GM12878 (cell line): ENCODE results near the gene ALX1. TPM values are rescaled to one million over a fixed set of nuclear protein-coding genes. Genes with fewer than 3 reads are reported as not detected.
A peak's percentile ranks its signal among the peaks of the same experiment; 100 is the strongest.

Experiments used
- ATF7 ChIP-seq: fragments of 450-650 bp; IDR thresholded peaks from 2 replicates; pipeline ENCODE4 v1.6.1; 2016; ENCODE audit warnings: low read depth, mild to moderate bottlenecking
- BHLHE40 ChIP-seq, 2 experiments: fragments of 450-650 bp in 1 of 2; IDR thresholded peaks; 2 replicates each; pipeline ENCODE4 v1.6.1; 2011 to 2017; ENCODE audit warnings: low read depth in 2 of 2, borderline replicate concordance in 1 of 2, improper control_type of control experiment in 1 of 2, low read length in 1 of 2, mild to moderate bottlenecking in 1 of 2
- CHD2 ChIP-seq: IDR thresholded peaks from 2 replicates; pipeline ENCODE4 v1.6.1; 2011; ENCODE audit warnings: low read depth, low read length, improper control_type of control experiment, borderline replicate concordance
- CREB1 ChIP-seq: IDR thresholded peaks from 2 replicates; pipeline ENCODE4 v1.6.1; 2012; ENCODE audit warnings: low read depth, mild to moderate bottlenecking, inconsistent platforms
- IKZF2 ChIP-seq, 2 experiments: fragments of 450-650 bp; IDR thresholded peaks; 2 replicates each; pipeline ENCODE4 v1.6.1; 2017; ENCODE audit warnings: mild to moderate bottlenecking in 2 of 2, moderate library complexity in 2 of 2
- JUNB ChIP-seq: IDR thresholded peaks from 2 replicates; pipeline ENCODE4 v1.6.1; 2016; ENCODE audit warnings: antibody characterized with exemption, mild to moderate bottlenecking
- MEF2B ChIP-seq: fragments of 450-650 bp; IDR thresholded peaks from 2 replicates; pipeline ENCODE4 v1.6.1; 2018; ENCODE audit warnings: mild to moderate bottlenecking, moderate library complexity; ENCODE audit not compliant: partially characterized antibody, poor library complexity, severe bottlenecking
- MTA2 ChIP-seq: fragments of 450-650 bp; IDR thresholded peaks from 2 replicates; pipeline ENCODE4 v1.6.1; 2016; ENCODE audit warnings: low read depth, mild to moderate bottlenecking, moderate library complexity
- PAX5 ChIP-seq: IDR thresholded peaks from 2 replicates; pipeline ENCODE4 v1.6.1; 2011; ENCODE audit warnings: low read depth, low read length, borderline replicate concordance
- POLR2A ChIP-seq: IDR thresholded peaks from 2 replicates; pipeline ENCODE4 v1.6.1; 2011; ENCODE audit warnings: low read depth, mild to moderate bottlenecking, low read length
- RAD51 ChIP-seq: fragments of 450-650 bp; IDR thresholded peaks from 2 replicates; pipeline ENCODE4 v1.6.1; 2016; ENCODE audit warnings: moderate library complexity, mild to moderate bottlenecking, inconsistent platforms
- RBBP5 ChIP-seq: fragments of 200-600 bp; sonication (generic); conservative IDR thresholded peaks from 2 replicates; pipeline ENCODE4 v1.6.1; 2016
- RUNX3 ChIP-seq: IDR thresholded peaks from 2 replicates; pipeline ENCODE4 v1.6.1; 2012; ENCODE audit warnings: low read length, inconsistent platforms
- SIX5 ChIP-seq: IDR thresholded peaks from 2 replicates; pipeline ENCODE4 v1.6.1; 2011; ENCODE audit warnings: mild to moderate bottlenecking, low read depth, low read length, moderate library complexity; ENCODE audit not compliant: severe bottlenecking
- SMC3 ChIP-seq: IDR thresholded peaks from 2 replicates; pipeline ENCODE4 v1.6.1; 2011; ENCODE audit warnings: low read length, improper control_type of control experiment, borderline replicate concordance
- SREBF1 ChIP-seq: IDR thresholded peaks from 2 replicates; pipeline ENCODE4 v1.6.1; 2012; ENCODE audit warnings: mild to moderate bottlenecking, low read length
- STAT1 ChIP-seq: fragments of 450-650 bp; conservative IDR thresholded peaks from 2 replicates; pipeline ENCODE4 v1.6.1; 2014; ENCODE audit warnings: antibody characterized with exemption, mild to moderate bottlenecking
- TAF1 ChIP-seq: IDR thresholded peaks from 2 replicates; pipeline ENCODE4 v1.6.1; 2011; ENCODE audit warnings: mild to moderate bottlenecking, low read depth, low read length, borderline replicate concordance
- ZNF274 ChIP-seq: IDR thresholded peaks from one replicate; pipeline ENCODE4 v1.8.0; 2011; ENCODE audit not compliant: insufficient read length, insufficient read depth
- ZNF622 ChIP-seq: fragments of 450-650 bp; IDR thresholded peaks from 2 replicates; pipeline ENCODE4 v1.6.1; 2017; ENCODE audit warnings: mild to moderate bottlenecking, inconsistent platforms
- ZSCAN29 ChIP-seq: fragments of 450-650 bp; IDR thresholded peaks from 2 replicates; pipeline ENCODE4 v1.6.1; 2017; ENCODE audit warnings: mild to moderate bottlenecking, moderate library complexity
- polyA plus RNA-seq, 11 experiments: library from polyadenylated mRNA; depleted of rRNA in 4 of 11; unstranded in 6 of 11; stranded (reverse) in 5 of 11; fragments of >200 nt; fragmentation: Nextera tagmentation in 4 of 11; fragmentation: Illumina TruSeq in 1 of 11; extraction: Ambion mirVana in 4 of 11; extraction: Trizol in 1 of 11; gene quantifications; 1 replicate in 1 of 11; 2 replicates in 10 of 11; pipeline versions ENCODE4 v1.2.1 to v1.2.3, GENCODE V29; 2011 to 2016; ENCODE audit warnings: inconsistent platforms in 2 of 11, missing spikeins in 2 of 11, low read depth in 1 of 11
- total RNA-seq, 4 experiments: library from RNA; depleted of rRNA in 3 of 4; stranded (reverse); fragments of >200 nt in 3 of 4; fragmentation: Illumina TruSeq in 1 of 4; extraction: Trizol in 1 of 4; gene quantifications; 2 replicates each; pipeline versions ENCODE4 v1.2.1 to v1.2.3, GENCODE V29; 2013 to 2021
- TF ChIP-seq, protein P1 (sequence below): fragments of 450-650 bp; IDR thresholded peaks from 2 replicates; pipeline ENCODE4 v1.6.1; 2016; ENCODE audit warnings: mild to moderate bottlenecking, moderate library complexity, borderline replicate concordance
- TF ChIP-seq, protein P2 (sequence below): IDR thresholded peaks from 2 replicates; pipeline ENCODE4 v1.6.1; 2012; ENCODE audit warnings: low read depth, low read length, improper control_type of control experiment
- TF ChIP-seq, protein P3 (sequence below): fragments of 450-650 bp; IDR thresholded peaks from 2 replicates; pipeline ENCODE4 v1.6.1; 2018; ENCODE audit warnings: mild to moderate bottlenecking, low read depth, moderate library complexity; ENCODE audit not compliant: partially characterized antibody
- TF ChIP-seq, protein P4 (sequence below): IDR thresholded peaks from 2 replicates; pipeline ENCODE4 v1.6.1; 2011; ENCODE audit warnings: low read depth, low read length, improper control_type of control experiment, borderline replicate concordance

Gene ALX1
- total and polyA plus RNA-seq, 10 of the 15 experiments (the other 5 are each of a cell fraction or from before 2014, with no cell fraction given): 0.06 TPM; not detected in 9

DNA sequence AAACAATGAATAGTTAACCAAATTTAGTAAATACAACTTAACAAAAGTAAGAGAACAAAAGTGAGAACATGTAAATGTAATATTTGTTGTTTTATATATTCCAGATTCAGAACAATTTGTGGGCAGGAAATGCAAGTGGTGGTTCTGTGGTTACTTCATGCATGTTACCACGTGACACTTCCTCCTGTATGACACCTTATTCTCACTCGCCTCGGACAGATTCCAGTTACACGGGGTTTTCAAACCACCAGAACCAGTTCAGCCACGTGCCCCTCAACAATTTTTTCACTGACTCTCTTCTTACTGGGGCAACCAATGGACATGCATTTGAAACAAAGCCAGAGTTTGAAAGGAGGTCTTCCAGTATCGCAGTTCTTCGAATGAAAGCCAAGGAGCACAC, 21.0 kb downstream of the ALX1 start (continued):
- TF ChIP-seq, protein P1, sequence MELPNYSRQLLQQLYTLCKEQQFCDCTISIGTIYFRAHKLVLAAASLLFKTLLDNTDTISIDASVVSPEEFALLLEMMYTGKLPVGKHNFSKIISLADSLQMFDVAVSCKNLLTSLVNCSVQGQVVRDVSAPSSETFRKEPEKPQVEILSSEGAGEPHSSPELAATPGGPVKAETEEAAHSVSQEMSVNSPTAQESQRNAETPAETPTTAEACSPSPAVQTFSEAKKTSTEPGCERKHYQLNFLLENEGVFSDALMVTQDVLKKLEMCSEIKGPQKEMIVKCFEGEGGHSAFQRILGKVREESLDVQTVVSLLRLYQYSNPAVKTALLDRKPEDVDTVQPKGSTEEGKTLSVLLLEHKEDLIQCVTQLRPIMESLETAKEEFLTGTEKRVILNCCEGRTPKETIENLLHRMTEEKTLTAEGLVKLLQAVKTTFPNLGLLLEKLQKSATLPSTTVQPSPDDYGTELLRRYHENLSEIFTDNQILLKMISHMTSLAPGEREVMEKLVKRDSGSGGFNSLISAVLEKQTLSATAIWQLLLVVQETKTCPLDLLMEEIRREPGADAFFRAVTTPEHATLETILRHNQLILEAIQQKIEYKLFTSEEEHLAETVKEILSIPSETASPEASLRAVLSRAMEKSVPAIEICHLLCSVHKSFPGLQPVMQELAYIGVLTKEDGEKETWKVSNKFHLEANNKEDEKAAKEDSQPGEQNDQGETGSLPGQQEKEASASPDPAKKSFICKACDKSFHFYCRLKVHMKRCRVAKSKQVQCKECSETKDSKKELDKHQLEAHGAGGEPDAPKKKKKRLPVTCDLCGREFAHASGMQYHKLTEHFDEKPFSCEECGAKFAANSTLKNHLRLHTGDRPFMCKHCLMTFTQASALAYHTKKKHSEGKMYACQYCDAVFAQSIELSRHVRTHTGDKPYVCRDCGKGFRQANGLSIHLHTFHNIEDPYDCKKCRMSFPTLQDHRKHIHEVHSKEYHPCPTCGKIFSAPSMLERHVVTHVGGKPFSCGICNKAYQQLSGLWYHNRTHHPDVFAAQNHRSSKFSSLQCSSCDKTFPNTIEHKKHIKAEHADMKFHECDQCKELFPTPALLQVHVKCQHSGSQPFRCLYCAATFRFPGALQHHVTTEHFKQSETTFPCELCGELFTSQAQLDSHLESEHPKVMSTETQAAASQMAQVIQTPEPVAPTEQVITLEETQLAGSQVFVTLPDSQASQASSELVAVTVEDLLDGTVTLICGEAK: no peak
- TF ChIP-seq CHD2 (no peak), ZNF622 (no peak), SREBF1 (no peak), SMC3 (no peak), TAF1 (no peak), JUNB (no peak), ZNF274 (no peak), STAT1 (no peak), BHLHE40 (IDR thresholded peaks at IDR 0.05; ENCODE audit: borderline replicate concordance in 1 of 2, low read depth in 2 of 2, low read length in 1 of 2) (peak; percentile 24 to 74; a peak in 2 of 4 replicates), MEF2B (no peak), RUNX3 (0 out of 2 replicates have a peak, but pooled peaks have one; percentile 27), IKZF2 (IDR thresholded peaks at IDR 0.05) (no peak), PAX5 (no peak), POLR2A (no peak), SIX5 (no peak), ZSCAN29 (no peak), MTA2 (no peak), CREB1 (no peak), ATF7 (0 out of 2 replicates have a peak, but pooled peaks have one; percentile 22), RBBP5 (no peak), RAD51 (peak; percentile 91)
- TF ChIP-seq, protein P2, sequence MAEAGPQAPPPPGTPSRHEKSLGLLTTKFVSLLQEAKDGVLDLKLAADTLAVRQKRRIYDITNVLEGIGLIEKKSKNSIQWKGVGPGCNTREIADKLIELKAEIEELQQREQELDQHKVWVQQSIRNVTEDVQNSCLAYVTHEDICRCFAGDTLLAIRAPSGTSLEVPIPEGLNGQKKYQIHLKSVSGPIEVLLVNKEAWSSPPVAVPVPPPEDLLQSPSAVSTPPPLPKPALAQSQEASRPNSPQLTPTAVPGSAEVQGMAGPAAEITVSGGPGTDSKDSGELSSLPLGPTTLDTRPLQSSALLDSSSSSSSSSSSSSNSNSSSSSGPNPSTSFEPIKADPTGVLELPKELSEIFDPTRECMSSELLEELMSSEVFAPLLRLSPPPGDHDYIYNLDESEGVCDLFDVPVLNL: no peak
- TF ChIP-seq, protein P3, sequence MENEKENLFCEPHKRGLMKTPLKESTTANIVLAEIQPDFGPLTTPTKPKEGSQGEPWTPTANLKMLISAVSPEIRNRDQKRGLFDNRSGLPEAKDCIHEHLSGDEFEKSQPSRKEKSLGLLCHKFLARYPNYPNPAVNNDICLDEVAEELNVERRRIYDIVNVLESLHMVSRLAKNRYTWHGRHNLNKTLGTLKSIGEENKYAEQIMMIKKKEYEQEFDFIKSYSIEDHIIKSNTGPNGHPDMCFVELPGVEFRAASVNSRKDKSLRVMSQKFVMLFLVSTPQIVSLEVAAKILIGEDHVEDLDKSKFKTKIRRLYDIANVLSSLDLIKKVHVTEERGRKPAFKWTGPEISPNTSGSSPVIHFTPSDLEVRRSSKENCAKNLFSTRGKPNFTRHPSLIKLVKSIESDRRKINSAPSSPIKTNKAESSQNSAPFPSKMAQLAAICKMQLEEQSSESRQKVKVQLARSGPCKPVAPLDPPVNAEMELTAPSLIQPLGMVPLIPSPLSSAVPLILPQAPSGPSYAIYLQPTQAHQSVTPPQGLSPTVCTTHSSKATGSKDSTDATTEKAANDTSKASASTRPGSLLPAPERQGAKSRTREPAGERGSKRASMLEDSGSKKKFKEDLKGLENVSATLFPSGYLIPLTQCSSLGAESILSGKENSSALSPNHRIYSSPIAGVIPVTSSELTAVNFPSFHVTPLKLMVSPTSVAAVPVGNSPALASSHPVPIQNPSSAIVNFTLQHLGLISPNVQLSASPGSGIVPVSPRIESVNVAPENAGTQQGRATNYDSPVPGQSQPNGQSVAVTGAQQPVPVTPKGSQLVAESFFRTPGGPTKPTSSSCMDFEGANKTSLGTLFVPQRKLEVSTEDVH: no peak
- TF ChIP-seq, protein P4, sequence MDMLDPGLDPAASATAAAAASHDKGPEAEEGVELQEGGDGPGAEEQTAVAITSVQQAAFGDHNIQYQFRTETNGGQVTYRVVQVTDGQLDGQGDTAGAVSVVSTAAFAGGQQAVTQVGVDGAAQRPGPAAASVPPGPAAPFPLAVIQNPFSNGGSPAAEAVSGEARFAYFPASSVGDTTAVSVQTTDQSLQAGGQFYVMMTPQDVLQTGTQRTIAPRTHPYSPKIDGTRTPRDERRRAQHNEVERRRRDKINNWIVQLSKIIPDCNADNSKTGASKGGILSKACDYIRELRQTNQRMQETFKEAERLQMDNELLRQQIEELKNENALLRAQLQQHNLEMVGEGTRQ: peak; percentile 18; the same call in 1 of the 2 replicates
